HepG2 (cell line): ENCODE data around the gene LMX1B. TPM values are rescaled to one million over a fixed set of nuclear protein-coding genes. Genes with fewer than 3 reads are reported as not detected.

Experiments
- EZH2 ChIP-seq: conservative IDR thresholded peaks from 2 replicates; pipeline ENCODE4 v1.6.1; 2012; ENCODE audit warnings: mild to moderate bottlenecking, low read depth, low read length, moderate library complexity
- FOXA1 ChIP-seq, 2 experiments: fragments of 450-650 bp in 1 of 2; sonication (generic) in 1 of 2; formaldehyde crosslinking in 1 of 2; IDR thresholded peaks; 2 replicates each; pipeline versions ENCODE4 v1.4.0 to v1.6.1; 2016 to 2020; ENCODE audit warnings: missing genetic modification reagents in 1 of 2
- GMEB2 ChIP-seq: IDR thresholded peaks from 2 replicates; pipeline ENCODE4 v1.6.1; 2016; ENCODE audit warnings: missing biosample characterization, missing genetic modification reagents, low read depth
- MAFG ChIP-seq: sonication (generic); formaldehyde crosslinking; IDR thresholded peaks from 2 replicates; pipeline ENCODE4 v1.5.1; 2020; ENCODE audit warnings: mild to moderate bottlenecking, missing genetic modification reagents
- MED8 ChIP-seq: sonication (generic); formaldehyde crosslinking; IDR thresholded peaks from 2 replicates; pipeline ENCODE4 v1.8.1; 2023; ENCODE audit warnings: mild to moderate bottlenecking, missing genetic modification reagents; ENCODE audit not compliant: insufficient replicate concordance
- MLX ChIP-seq: IDR thresholded peaks from 2 replicates; pipeline ENCODE4 v1.6.1; 2016
- NONO ChIP-seq, 2 experiments: fragments of 450-650 bp in 1 of 2; sonication (generic) in 1 of 2; formaldehyde crosslinking in 1 of 2; IDR thresholded peaks in 1 of 2; conservative IDR thresholded peaks in 1 of 2; 2 replicates each; pipeline versions ENCODE4 v1.6.1 to v1.8.0; 2017 to 2022; ENCODE audit warnings: mild to moderate bottlenecking in 1 of 2, missing genetic modification reagents in 1 of 2, moderate library complexity in 1 of 2
- NPAS2 ChIP-seq: sonication (generic); formaldehyde crosslinking; IDR thresholded peaks from 2 replicates; pipeline ENCODE4 v1.8.0; 2022; ENCODE audit warnings: mild to moderate bottlenecking, missing genetic modification reagents, borderline replicate concordance
- PLRG1 ChIP-seq: fragments of 450-650 bp; conservative IDR thresholded peaks from 2 replicates; pipeline ENCODE4 v1.6.1; 2016
- POLR2A ChIP-seq, 2 experiments: IDR thresholded peaks; 2 replicates each; pipeline ENCODE4 v1.6.1; 2011; ENCODE audit warnings: low read depth in 2 of 2, low read length in 2 of 2, mild to moderate bottlenecking in 1 of 2, moderate library complexity in 1 of 2; ENCODE audit not compliant: insufficient read depth in 1 of 2
- RBM39 ChIP-seq: fragments of 200-400 bp; formaldehyde crosslinking; IDR thresholded peaks from one replicate; pipeline ENCODE4 v1.6.1; 2018; ENCODE audit warnings: antibody characterized with exemption, mild to moderate bottlenecking, low read depth, low read length; ENCODE audit not compliant: poor library complexity, severe bottlenecking
- SMAD1 ChIP-seq: sonication (generic); formaldehyde crosslinking; IDR thresholded peaks from 2 replicates; pipeline ENCODE4 v1.4.0; 2020; ENCODE audit warnings: missing genetic modification reagents, low read depth, mild to moderate bottlenecking, borderline replicate concordance
- SMARCC2 ChIP-seq: fragments of 450-650 bp; IDR thresholded peaks from 2 replicates; pipeline ENCODE4 v1.6.1; 2017; ENCODE audit warnings: antibody characterized with exemption, mild to moderate bottlenecking
- ZBTB10 ChIP-seq: sonication (generic); formaldehyde crosslinking; IDR thresholded peaks from 2 replicates; pipeline ENCODE4 v1.4.0; 2020; ENCODE audit warnings: missing genetic modification reagents, borderline replicate concordance
- ZBTB26 ChIP-seq: IDR thresholded peaks from 2 replicates; pipeline ENCODE4 v1.6.1; 2016; ENCODE audit warnings: missing compliant biosample characterization, missing genetic modification reagents, borderline replicate concordance
- ZFP36L2 ChIP-seq: sonication (generic); formaldehyde crosslinking; IDR thresholded peaks from 2 replicates; pipeline ENCODE4 v1.4.0; 2020; ENCODE audit warnings: missing genetic modification reagents
- ZNF235 ChIP-seq: sonication (generic); formaldehyde crosslinking; IDR thresholded peaks from 2 replicates; pipeline ENCODE4 v1.8.1; 2023; ENCODE audit warnings: mild to moderate bottlenecking, missing genetic modification reagents, borderline replicate concordance
- ZNF512 ChIP-seq: sonication (generic); formaldehyde crosslinking; IDR thresholded peaks from 2 replicates; pipeline ENCODE4 v1.4.0; 2020; ENCODE audit warnings: mild to moderate bottlenecking, missing genetic modification reagents
- ZNF605 ChIP-seq: sonication (generic); formaldehyde crosslinking; IDR thresholded peaks from 2 replicates; pipeline ENCODE4 v1.8.0; 2022; ENCODE audit warnings: mild to moderate bottlenecking, missing genetic modification reagents
- ZNF782 ChIP-seq: sonication (generic); formaldehyde crosslinking; IDR thresholded peaks from 2 replicates; pipeline ENCODE4 v1.4.0; 2020; ENCODE audit warnings: missing genetic modification reagents, mild to moderate bottlenecking, borderline replicate concordance
- ZNF850 ChIP-seq: sonication (generic); formaldehyde crosslinking; conservative IDR thresholded peaks from 2 replicates; pipeline ENCODE4 v1.9.0; 2021; ENCODE audit warnings: mild to moderate bottlenecking, missing genetic modification reagents
- polyA plus RNA-seq, 8 experiments: library from polyadenylated mRNA; depleted of rRNA in 3 of 8; stranded (reverse) in 7 of 8; unstranded in 1 of 8; fragments of >200 nt; fragmentation: Illumina TruSeq in 4 of 8; extraction: Trizol in 4 of 8; gene quantifications; 2 replicates each; pipeline versions ENCODE4 v1.2.1 to v1.2.3, GENCODE V29; 2011 to 2016; ENCODE audit warnings: low read depth in 4 of 8, missing spikeins in 1 of 8, mixed read lengths in 1 of 8; ENCODE audit not compliant: insufficient read depth in 1 of 8
- total RNA-seq, 5 experiments: library from RNA; depleted of rRNA; stranded (reverse); fragments of >200 nt; fragmentation: Illumina TruSeq; extraction: Trizol; gene quantifications; 2 replicates each; pipeline ENCODE4 v1.2.3, GENCODE V29; 2016; ENCODE audit warnings: low read depth in 1 of 5

LMX1B gene
- total and polyA plus RNA-seq, 2 of the 13 experiments (the other 11 are each of a cell fraction or from before 2014, with no cell fraction given), result not detected

GRCh38 chr9:126704892-126705766, 91.4 kb downstream of the LMX1B start (continued):
- no peak for TF ChIP-seq ZNF512 (CRISPR knock-in tag)
- no peak for TF ChIP-seq PLRG1
- no peak for TF ChIP-seq ZNF235 (CRISPR knock-in tag)
- TF ChIP-seq SMARCC2, result no peak
- TF ChIP-seq GMEB2 (CRISPR knock-in tag), result no peak
- TF ChIP-seq ZBTB26, result peak; percentile 40; the same call in 1 of the 2 replicates
- TF ChIP-seq NPAS2, result no peak
- TF ChIP-seq MAFG (CRISPR knock-in tag), result no peak
- no peak for TF ChIP-seq POLR2A (IDR thresholded peaks at IDR 0.05; ENCODE audit: insufficient read depth in 1 of 2, low read depth in 2 of 2, low read length in 2 of 2)
- TF ChIP-seq NONO (IDR thresholded peaks at IDR 0.05), result no peak
- TF ChIP-seq NONO (CRISPR knock-in tag; conservative IDR thresholded peaks at IDR 0.05), result no peak
- TF ChIP-seq RBM39, result no peak
- no peak for TF ChIP-seq MED8
- TF ChIP-seq SMAD1, result no peak
- no peak for TF ChIP-seq FOXA1 (IDR thresholded peaks at IDR 0.05)
- TF ChIP-seq FOXA1 (CRISPR knock-in tag; IDR thresholded peaks at IDR 0.05), result no peak
- TF ChIP-seq EZH2, result no peak
- no peak for TF ChIP-seq ZNF782 (CRISPR knock-in tag)
- TF ChIP-seq ZBTB10, result no peak; the same call in 1 of the 2 replicates
- no peak for TF ChIP-seq ZFP36L2
- TF ChIP-seq ZNF605 (CRISPR knock-in tag), result peak; percentile 44; the same call in 1 of the 2 replicates
- peak; percentile 95 for TF ChIP-seq MLX (CRISPR knock-in tag)
- no peak for TF ChIP-seq ZNF850 (CRISPR knock-in tag)
